ENCODE measurements around the gene COL19A1.

DNA sequence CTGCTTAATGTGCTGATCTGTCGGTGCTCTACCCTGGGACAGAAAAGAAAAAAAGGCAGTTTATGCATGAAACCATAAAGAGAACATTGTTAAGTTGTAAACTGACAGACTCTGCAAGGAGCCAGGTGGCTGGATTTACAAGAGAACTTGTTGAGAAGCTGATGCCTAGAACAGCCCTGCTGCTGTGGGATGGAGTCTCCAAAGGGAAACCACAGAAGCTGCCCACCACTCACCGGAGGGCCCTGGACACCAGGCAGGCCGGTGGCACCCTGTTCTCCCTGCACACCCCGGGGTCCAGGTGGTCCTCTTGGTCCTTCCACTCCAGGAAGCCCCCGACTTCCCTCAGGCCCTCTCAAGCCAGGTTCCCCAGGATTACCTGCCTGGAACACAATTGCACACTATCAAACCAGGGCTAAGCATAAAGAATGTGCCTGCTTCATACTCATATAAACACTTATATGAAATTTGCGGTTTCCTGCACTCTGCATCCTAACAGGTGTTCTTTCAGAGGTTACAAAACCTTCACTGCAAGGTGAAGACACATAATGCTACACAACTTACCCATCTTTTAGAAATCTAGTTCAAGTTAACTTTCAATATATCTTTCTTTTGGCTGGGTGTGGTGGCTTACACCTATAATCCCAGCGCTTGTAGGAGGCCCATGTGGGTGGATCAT is 368.3 kb downstream of the COL19A1 start:
- TF ChIP-seq, protein P1, sequence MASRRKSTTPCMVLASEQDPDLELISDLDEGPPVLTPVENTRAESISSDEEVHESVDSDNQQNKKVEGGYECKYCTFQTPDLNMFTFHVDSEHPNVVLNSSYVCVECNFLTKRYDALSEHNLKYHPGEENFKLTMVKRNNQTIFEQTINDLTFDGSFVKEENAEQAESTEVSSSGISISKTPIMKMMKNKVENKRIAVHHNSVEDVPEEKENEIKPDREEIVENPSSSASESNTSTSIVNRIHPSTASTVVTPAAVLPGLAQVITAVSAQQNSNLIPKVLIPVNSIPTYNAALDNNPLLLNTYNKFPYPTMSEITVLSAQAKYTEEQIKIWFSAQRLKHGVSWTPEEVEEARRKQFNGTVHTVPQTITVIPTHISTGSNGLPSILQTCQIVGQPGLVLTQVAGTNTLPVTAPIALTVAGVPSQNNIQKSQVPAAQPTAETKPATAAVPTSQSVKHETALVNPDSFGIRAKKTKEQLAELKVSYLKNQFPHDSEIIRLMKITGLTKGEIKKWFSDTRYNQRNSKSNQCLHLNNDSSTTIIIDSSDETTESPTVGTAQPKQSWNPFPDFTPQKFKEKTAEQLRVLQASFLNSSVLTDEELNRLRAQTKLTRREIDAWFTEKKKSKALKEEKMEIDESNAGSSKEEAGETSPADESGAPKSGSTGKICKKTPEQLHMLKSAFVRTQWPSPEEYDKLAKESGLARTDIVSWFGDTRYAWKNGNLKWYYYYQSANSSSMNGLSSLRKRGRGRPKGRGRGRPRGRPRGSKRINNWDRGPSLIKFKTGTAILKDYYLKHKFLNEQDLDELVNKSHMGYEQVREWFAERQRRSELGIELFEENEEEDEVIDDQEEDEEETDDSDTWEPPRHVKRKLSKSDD (conservative IDR thresholded peaks at IDR 0.05; ENCODE audit: low read length), result no peak
- TF ChIP-seq ATF6 (CRISPR knock-in tag; IDR thresholded peaks at IDR 0.05) (no peak), ZBTB7A (IDR thresholded peaks at IDR 0.05; ENCODE audit: borderline replicate concordance, control insufficient read depth, low read depth, low read length) (no peak), TBP (optimal IDR thresholded peaks at IDR 0.05; ENCODE audit: low read depth, low read length) (no peak), ZNF778 (CRISPR knock-in tag; IDR thresholded peaks at IDR 0.05) (no peak), PHF8 (IDR thresholded peaks at IDR 0.05; ENCODE audit: borderline replicate concordance, low read length) (no peak), NR1H2 (CRISPR knock-in tag; IDR thresholded peaks at IDR 0.05) (no peak), SMARCE1 (IDR thresholded peaks at IDR 0.05) (no peak), MAFG (tag; conservative IDR thresholded peaks at IDR 0.05) (no peak), POLR2A (conservative IDR thresholded peaks at IDR 0.05) (no peak), CEBPB (tag; IDR thresholded peaks at IDR 0.05) (no peak), JUN (IDR thresholded peaks at IDR 0.05; ENCODE audit: borderline replicate concordance, low read depth, low read length) (no peak), JUN (CRISPR knock-in tag; IDR thresholded peaks at IDR 0.05; ENCODE audit: borderline replicate concordance) (no peak), SMC3 (conservative IDR thresholded peaks at IDR 0.05; ENCODE audit: insufficient read depth, low read depth, low read length) (no peak), CTCF (IDR thresholded peaks at IDR 0.05 in 2 of 3, conservative IDR thresholded peaks at IDR 0.05 in 1 of 3; ENCODE audit: insufficient read depth in 2 of 3, low read depth in 1 of 3, low read length in 3 of 3) (no peak)
